ENCODE data around the gene COMMD6.

DNA sequence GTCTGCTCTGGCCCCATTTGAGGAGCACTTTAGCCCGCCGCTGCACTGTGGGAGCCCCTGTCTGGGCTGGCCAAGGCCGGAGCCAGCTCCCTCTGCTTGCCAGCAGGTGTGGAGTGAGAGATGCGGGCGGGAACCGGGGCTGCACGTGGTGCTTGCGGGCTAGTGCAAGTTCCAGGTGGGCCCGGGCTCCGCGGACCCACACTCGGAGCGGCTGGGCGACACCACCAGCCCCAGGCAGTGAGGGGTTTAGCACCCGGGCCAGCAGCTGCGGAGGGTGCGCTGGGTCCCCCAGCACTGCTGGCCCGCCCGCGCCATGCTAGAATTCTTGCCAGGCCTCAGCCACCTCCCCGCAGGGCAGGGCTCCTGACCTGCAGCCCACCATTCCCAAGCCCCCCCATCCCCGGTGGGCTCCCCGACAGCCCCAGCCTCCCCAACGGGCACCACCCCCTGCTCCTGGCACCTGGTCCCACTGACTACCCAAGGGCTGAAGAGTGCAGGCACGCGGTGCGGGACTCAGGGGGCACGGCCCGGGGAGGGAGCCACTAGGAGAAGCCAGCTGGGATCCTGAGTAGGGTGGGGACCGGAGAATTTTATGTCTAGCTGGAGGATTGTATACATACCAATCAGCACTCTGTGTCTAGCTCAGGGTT is 19.1 kb downstream of the COMMD6 start:
- TF ChIP-seq, protein P1, sequence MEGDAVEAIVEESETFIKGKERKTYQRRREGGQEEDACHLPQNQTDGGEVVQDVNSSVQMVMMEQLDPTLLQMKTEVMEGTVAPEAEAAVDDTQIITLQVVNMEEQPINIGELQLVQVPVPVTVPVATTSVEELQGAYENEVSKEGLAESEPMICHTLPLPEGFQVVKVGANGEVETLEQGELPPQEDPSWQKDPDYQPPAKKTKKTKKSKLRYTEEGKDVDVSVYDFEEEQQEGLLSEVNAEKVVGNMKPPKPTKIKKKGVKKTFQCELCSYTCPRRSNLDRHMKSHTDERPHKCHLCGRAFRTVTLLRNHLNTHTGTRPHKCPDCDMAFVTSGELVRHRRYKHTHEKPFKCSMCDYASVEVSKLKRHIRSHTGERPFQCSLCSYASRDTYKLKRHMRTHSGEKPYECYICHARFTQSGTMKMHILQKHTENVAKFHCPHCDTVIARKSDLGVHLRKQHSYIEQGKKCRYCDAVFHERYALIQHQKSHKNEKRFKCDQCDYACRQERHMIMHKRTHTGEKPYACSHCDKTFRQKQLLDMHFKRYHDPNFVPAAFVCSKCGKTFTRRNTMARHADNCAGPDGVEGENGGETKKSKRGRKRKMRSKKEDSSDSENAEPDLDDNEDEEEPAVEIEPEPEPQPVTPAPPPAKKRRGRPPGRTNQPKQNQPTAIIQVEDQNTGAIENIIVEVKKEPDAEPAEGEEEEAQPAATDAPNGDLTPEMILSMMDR (conservative IDR thresholded peaks at IDR 0.05; ENCODE audit: low read depth, low read length), result no peak
- TF ChIP-seq RCOR1 (IDR thresholded peaks at IDR 0.05; ENCODE audit: insufficient replicate concordance, low read length) (no peak), BHLHE40 (IDR thresholded peaks at IDR 0.05; ENCODE audit: low read depth, low read length) (no peak), RFX5 (IDR thresholded peaks at IDR 0.05; ENCODE audit: low read depth, low read length) (no peak), POLR2A (IDR thresholded peaks at IDR 0.05; ENCODE audit: low read depth, low read length) (no peak), CHD1 (IDR thresholded peaks at IDR 0.05; ENCODE audit: low read depth, low read length) (no peak), MAZ (IDR thresholded peaks at IDR 0.05; ENCODE audit: borderline replicate concordance, low read depth, low read length) (no peak), RAD21 (IDR thresholded peaks at IDR 0.05; ENCODE audit: low read length) (no peak), MAFK (IDR thresholded peaks at IDR 0.05; ENCODE audit: low read depth, low read length) (no peak)
- TF ChIP-seq, protein P2, sequence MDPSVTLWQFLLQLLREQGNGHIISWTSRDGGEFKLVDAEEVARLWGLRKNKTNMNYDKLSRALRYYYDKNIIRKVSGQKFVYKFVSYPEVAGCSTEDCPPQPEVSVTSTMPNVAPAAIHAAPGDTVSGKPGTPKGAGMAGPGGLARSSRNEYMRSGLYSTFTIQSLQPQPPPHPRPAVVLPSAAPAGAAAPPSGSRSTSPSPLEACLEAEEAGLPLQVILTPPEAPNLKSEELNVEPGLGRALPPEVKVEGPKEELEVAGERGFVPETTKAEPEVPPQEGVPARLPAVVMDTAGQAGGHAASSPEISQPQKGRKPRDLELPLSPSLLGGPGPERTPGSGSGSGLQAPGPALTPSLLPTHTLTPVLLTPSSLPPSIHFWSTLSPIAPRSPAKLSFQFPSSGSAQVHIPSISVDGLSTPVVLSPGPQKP (IDR thresholded peaks at IDR 0.05; ENCODE audit: borderline replicate concordance, low read depth, low read length), result no peak
- TF ChIP-seq, protein P3, sequence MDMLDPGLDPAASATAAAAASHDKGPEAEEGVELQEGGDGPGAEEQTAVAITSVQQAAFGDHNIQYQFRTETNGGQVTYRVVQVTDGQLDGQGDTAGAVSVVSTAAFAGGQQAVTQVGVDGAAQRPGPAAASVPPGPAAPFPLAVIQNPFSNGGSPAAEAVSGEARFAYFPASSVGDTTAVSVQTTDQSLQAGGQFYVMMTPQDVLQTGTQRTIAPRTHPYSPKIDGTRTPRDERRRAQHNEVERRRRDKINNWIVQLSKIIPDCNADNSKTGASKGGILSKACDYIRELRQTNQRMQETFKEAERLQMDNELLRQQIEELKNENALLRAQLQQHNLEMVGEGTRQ (IDR thresholded peaks at IDR 0.05; ENCODE audit: low read depth, low read length), result no peak

All from IMR-90 (cell line).